ENCODE results near the gene GPR17.

- TF ChIP-seq, protein P1, sequence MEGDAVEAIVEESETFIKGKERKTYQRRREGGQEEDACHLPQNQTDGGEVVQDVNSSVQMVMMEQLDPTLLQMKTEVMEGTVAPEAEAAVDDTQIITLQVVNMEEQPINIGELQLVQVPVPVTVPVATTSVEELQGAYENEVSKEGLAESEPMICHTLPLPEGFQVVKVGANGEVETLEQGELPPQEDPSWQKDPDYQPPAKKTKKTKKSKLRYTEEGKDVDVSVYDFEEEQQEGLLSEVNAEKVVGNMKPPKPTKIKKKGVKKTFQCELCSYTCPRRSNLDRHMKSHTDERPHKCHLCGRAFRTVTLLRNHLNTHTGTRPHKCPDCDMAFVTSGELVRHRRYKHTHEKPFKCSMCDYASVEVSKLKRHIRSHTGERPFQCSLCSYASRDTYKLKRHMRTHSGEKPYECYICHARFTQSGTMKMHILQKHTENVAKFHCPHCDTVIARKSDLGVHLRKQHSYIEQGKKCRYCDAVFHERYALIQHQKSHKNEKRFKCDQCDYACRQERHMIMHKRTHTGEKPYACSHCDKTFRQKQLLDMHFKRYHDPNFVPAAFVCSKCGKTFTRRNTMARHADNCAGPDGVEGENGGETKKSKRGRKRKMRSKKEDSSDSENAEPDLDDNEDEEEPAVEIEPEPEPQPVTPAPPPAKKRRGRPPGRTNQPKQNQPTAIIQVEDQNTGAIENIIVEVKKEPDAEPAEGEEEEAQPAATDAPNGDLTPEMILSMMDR (IDR thresholded peaks at IDR 0.05), result no peak
- no peak for TF ChIP-seq POLR2A (IDR thresholded peaks at IDR 0.05)
Observed at GRCh38 chr2:127608061-127609030, 37.6 kb upstream of the GPR17 start.

Data from adrenal gland (tissue), 5 donors.